H9 (cell line): ENCODE results near the gene MAP3K10. TPM values are rescaled to one million over a fixed set of nuclear protein-coding genes. Genes with fewer than 3 reads are reported as not detected.

Source experiments
- DNase-seq: peaks from one replicate; pipeline ENCODE4 v3.0.0-alpha.2; 2017
- H2AFZ ChIP-seq: one replicate; pipeline ENCODE4 v1.6.1; 2013; ENCODE audit warnings: mild to moderate bottlenecking, low read length, control low read depth, moderate library complexity
- H2AK5ac ChIP-seq: 2 replicates; pipeline ENCODE4 v1.6.1; 2013; ENCODE audit warnings: low read length, control low read depth, mixed read lengths; ENCODE audit not compliant: insufficient read length
- H2BK120ac ChIP-seq: one replicate; pipeline ENCODE4 v1.6.1; 2013; ENCODE audit warnings: low read depth, mild to moderate bottlenecking, low read length, control low read depth, inconsistent platforms; ENCODE audit not compliant: poor library complexity, severe bottlenecking
- H2BK12ac ChIP-seq: 2 replicates; pipeline ENCODE4 v1.6.1; 2013; ENCODE audit warnings: low read length, control low read depth, mixed read lengths, low read depth; ENCODE audit not compliant: insufficient read length
- H2BK15ac ChIP-seq: 2 replicates; pipeline ENCODE4 v1.6.1; 2013; ENCODE audit warnings: low read depth, low read length, control low read depth
- H2BK20ac ChIP-seq: one replicate; pipeline ENCODE4 v1.6.1; 2013; ENCODE audit warnings: low read depth, mild to moderate bottlenecking, low read length, control low read depth, inconsistent platforms; ENCODE audit not compliant: poor library complexity, severe bottlenecking
- H2BK5ac ChIP-seq: 2 replicates; pipeline ENCODE4 v1.6.1; 2013; ENCODE audit warnings: low read length, control low read depth, mixed read lengths; ENCODE audit not compliant: insufficient read length
- H3K14ac ChIP-seq: 2 replicates; pipeline ENCODE4 v1.6.1; 2013; ENCODE audit warnings: low read length, control low read depth; ENCODE audit not compliant: insufficient read depth
- H3K18ac ChIP-seq: 2 replicates; pipeline ENCODE4 v1.6.1; 2013; ENCODE audit warnings: low read depth, mild to moderate bottlenecking, mixed read lengths, low read length, control low read depth; ENCODE audit not compliant: insufficient read length
- H3K23ac ChIP-seq: 2 replicates; pipeline ENCODE4 v1.6.1; 2013; ENCODE audit warnings: low read length, control low read depth, mixed read lengths, low read depth; ENCODE audit not compliant: insufficient read length
- H3K23me2 ChIP-seq: 2 replicates; pipeline ENCODE4 v1.6.1; 2013; ENCODE audit warnings: low read depth, mild to moderate bottlenecking, mixed read lengths, low read length, control low read depth; ENCODE audit not compliant: insufficient read length, poor library complexity, severe bottlenecking
- H3K27ac ChIP-seq: 2 replicates; pipeline ENCODE4 v1.5.1; 2013; ENCODE audit warnings: low read length, control low read depth, mixed read lengths, low read depth; ENCODE audit not compliant: insufficient read length
- H3K27me3 ChIP-seq: 2 replicates; pipeline ENCODE4 v1.6.1; 2013; ENCODE audit warnings: low read length, control low read depth, inconsistent platforms; ENCODE audit not compliant: insufficient read depth
- H3K4ac ChIP-seq: 2 replicates; pipeline ENCODE4 v1.6.1; 2013; ENCODE audit warnings: low read depth, mild to moderate bottlenecking, control low read depth, inconsistent platforms, low read length, moderate library complexity
- H3K4me1 ChIP-seq: 2 replicates; pipeline ENCODE4 v1.6.1; 2013; ENCODE audit warnings: low read length, control low read depth, inconsistent platforms; ENCODE audit not compliant: insufficient read depth
- H3K4me2 ChIP-seq: 2 replicates; pipeline ENCODE4 v1.6.1; 2013; ENCODE audit warnings: low read length, control low read depth, mixed read lengths; ENCODE audit not compliant: insufficient read length, insufficient read depth
- H3K56ac ChIP-seq: 2 replicates; pipeline ENCODE4 v1.6.1; 2013; ENCODE audit warnings: low read depth, mild to moderate bottlenecking, mixed read lengths, low read length, control low read depth; ENCODE audit not compliant: insufficient read length
- H3K79me1 ChIP-seq: 2 replicates; pipeline ENCODE4 v1.6.1; 2013; ENCODE audit warnings: low read depth, mild to moderate bottlenecking, moderate library complexity, low read length, control low read depth, inconsistent platforms; ENCODE audit not compliant: insufficient read depth, poor library complexity, severe bottlenecking
- H3K79me2 ChIP-seq: 2 replicates; pipeline ENCODE4 v1.6.1; 2013; ENCODE audit warnings: low read length, control low read depth, inconsistent platforms; ENCODE audit not compliant: insufficient read depth
- H3K9ac ChIP-seq: 2 replicates; pipeline ENCODE4 v1.6.1; 2013; ENCODE audit warnings: low read length, control low read depth, mixed read lengths; ENCODE audit not compliant: insufficient read length; ENCODE audit errors: extremely low read depth
- H3K9me3 ChIP-seq: one replicate; pipeline ENCODE4 v1.6.1; 2013; ENCODE audit warnings: low read depth, low read length, inconsistent platforms; ENCODE audit not compliant: control insufficient read depth
- H3T11ph ChIP-seq: one replicate; pipeline ENCODE4 v1.6.1; 2013; ENCODE audit warnings: mild to moderate bottlenecking, low read length, control low read depth, inconsistent platforms
- H4K20me1 ChIP-seq: one replicate; pipeline ENCODE4 v1.6.1; 2013; ENCODE audit not compliant: control insufficient read depth, insufficient read length, insufficient read depth
- H4K5ac ChIP-seq: 2 replicates; pipeline ENCODE4 v1.6.1; 2013; ENCODE audit warnings: low read depth, mild to moderate bottlenecking, mixed read lengths, low read length, control low read depth; ENCODE audit not compliant: insufficient read length
- H4K8ac ChIP-seq: replicated peaks from 2 replicates; pipeline ENCODE4 v1.6.1; 2013; ENCODE audit warnings: low read length, control low read depth, mixed read lengths, low read depth; ENCODE audit not compliant: insufficient read length
- H4K91ac ChIP-seq: 2 replicates; pipeline ENCODE4 v1.6.1; 2013; ENCODE audit warnings: low read depth, mild to moderate bottlenecking, moderate library complexity, mixed read lengths, low read length, control low read depth; ENCODE audit not compliant: insufficient read length
- H3K27ac Mint-ChIP-seq, 3 experiments: 2 replicates in 2 of 3; 3 replicates in 1 of 3; pipeline ENCODE4 v1.8.0; 2020 to 2021; ENCODE audit warnings: mixed read lengths in 3 of 3, mild to moderate bottlenecking in 1 of 3, moderate library complexity in 1 of 3
- H3K27me3 Mint-ChIP-seq: 2 replicates; pipeline ENCODE4 v1.8.0; 2021; ENCODE audit warnings: low read depth, mild to moderate bottlenecking, moderate library complexity, mixed read lengths
- H3K36me3 Mint-ChIP-seq, 3 experiments: 2 replicates in 2 of 3; 3 replicates in 1 of 3; pipeline ENCODE4 v1.8.0; 2020 to 2021; ENCODE audit warnings: low read depth in 3 of 3, mixed read lengths in 3 of 3; ENCODE audit not compliant: insufficient read depth in 1 of 3
- H3K4me1 Mint-ChIP-seq, 2 experiments: 2 replicates each; pipeline ENCODE4 v1.8.0; 2020; ENCODE audit warnings: mixed read lengths in 2 of 2
- H3K4me3 Mint-ChIP-seq, 2 experiments: 2 replicates in 1 of 2; 3 replicates in 1 of 2; pipeline ENCODE4 v1.8.0; 2020 to 2021; ENCODE audit warnings: mild to moderate bottlenecking in 2 of 2, mixed read lengths in 2 of 2, moderate library complexity in 1 of 2
- H3K9me3 Mint-ChIP-seq, 2 experiments: 2 replicates in 1 of 2; 3 replicates in 1 of 2; pipeline ENCODE4 v1.8.0; 2020; ENCODE audit warnings: mild to moderate bottlenecking in 2 of 2, mixed read lengths in 2 of 2, moderate library complexity in 1 of 2
- CTCF ChIP-seq: fragments of 200-600 bp; sonication (generic); conservative IDR thresholded peaks from 3 replicates; pipeline ENCODE4 v1.8.0; 2021; ENCODE audit warnings: antibody characterized with exemption, mild to moderate bottlenecking
- WGBS: extraction: QIAGEN DNeasy Blood & Tissue Kit; methylation state at CpG from one replicate; pipeline ENCODE4 v1.1.7; 2013; ENCODE audit warnings: missing lambda C conversion rate, low lambda C conversion rate, mixed read lengths; ENCODE audit not compliant: insufficient read length; ENCODE audit errors: extremely low coverage; 5-methylcytosine and 5-hydroxymethylcytosine counted together
- total RNA-seq: library from RNA; stranded (reverse); gene quantifications from 2 replicates; pipeline ENCODE4 v1.2.1, GENCODE V29; 2021

Gene MAP3K10
- total RNA-seq, 1 experiment from 2014 or later = 19.0 TPM

GRCh38 chr19:40220674-40221073 lies 29.4 kb downstream of the MAP3K10 start:
- Histone ChIP-seq H3K9ac (no peak overlapping the region), H3K79me2 (no peaks in the 10 kb centered on the region), H3K18ac (no peak overlapping the region), H2BK5ac (no peak overlapping the region), H3K4me2 (no peak overlapping the region), H3K79me1 (no peaks in the 10 kb centered on the region), H4K91ac (no peak overlapping the region), H3K56ac (no peak overlapping the region), H3K4ac (no peak overlapping the region), H3K23ac (no peak overlapping the region), H2BK120ac (no peak overlapping the region), H3K4me1 (no peaks in the 10 kb centered on the region), H4K20me1 (no peaks in the 10 kb centered on the region), H3T11ph (no peak overlapping the region), H2BK15ac (no peak overlapping the region), H2AK5ac (no peak overlapping the region), H4K5ac (no peak overlapping the region), H3K9me3 (no peaks in the 10 kb centered on the region), H2BK12ac (no peak overlapping the region), H3K14ac (no peak overlapping the region), H2AFZ (no peak overlapping the region), H2BK20ac (no peak overlapping the region), H3K27ac (no peak overlapping the region), H3K27me3 (no peaks in the 10 kb centered on the region; the same call in 1 of the 2 replicates), H3K23me2 (peaks cover 3% of the 10 kb centered on the region), H4K8ac (no peak overlapping the region)
- TF ChIP-seq CTCF = no peak
- WGBS = no CpG with 5 or more reads among the region's 9 CpGs
- Mint-ChIP-seq H3K4me1 (peaks cover 10 to 15% of the 10 kb centered on the region in 2 experiments), H3K4me3 (no peak overlapping the region), H3K36me3 (peaks cover 2 to 5% (median 4%) of the 10 kb centered on the region in 3 experiments; a peak in 5 of 7 replicates), H3K9me3 (peaks cover 3 to 7% of the 10 kb centered on the region in 2 experiments), H3K27ac (no peak overlapping the region), H3K27me3 (peaks cover 52% of the 10 kb centered on the region)
- no peak for DNase-seq
